Memory B cell (primary cell): ENCODE results near the gene GPX2.
A peak's percentile ranks its signal among the peaks of the same experiment; 100 is the strongest.

ENCODE experiments used
- ATAC-seq: fragments of 150-1000 bp; cut with Tn5 transposase; 2 replicates; pipeline ENCODE4 v1.10.0; 2021; ENCODE audit warnings: low read depth, mild to moderate bottlenecking, moderate library complexity
- DNase-seq, 2 donors: peaks; one replicate each; pipeline ENCODE4 v3.0.0; 2022; ENCODE audit warnings: low spot score in 2 of 2
- H3K27ac Mint-ChIP-seq: one replicate; pipeline ENCODE4 v1.8.0; 2022; ENCODE audit warnings: mild to moderate bottlenecking, moderate library complexity, mixed read lengths
- H3K27me3 Mint-ChIP-seq: one replicate; pipeline ENCODE4 v1.8.0; 2022; ENCODE audit warnings: mixed read lengths
- H3K36me3 Mint-ChIP-seq: one replicate; pipeline ENCODE4 v1.8.0; 2022; ENCODE audit warnings: mild to moderate bottlenecking, mixed read lengths
- H3K4me1 Mint-ChIP-seq: one replicate; pipeline ENCODE4 v1.8.0; 2022; ENCODE audit warnings: mixed read lengths
- H3K4me3 Mint-ChIP-seq: one replicate; pipeline ENCODE4 v1.8.0; 2022; ENCODE audit warnings: mild to moderate bottlenecking, moderate library complexity, mixed read lengths
- H3K9me3 Mint-ChIP-seq: one replicate; pipeline ENCODE4 v1.8.0; 2022; ENCODE audit warnings: mixed read lengths

GPX2 gene

DNA sequence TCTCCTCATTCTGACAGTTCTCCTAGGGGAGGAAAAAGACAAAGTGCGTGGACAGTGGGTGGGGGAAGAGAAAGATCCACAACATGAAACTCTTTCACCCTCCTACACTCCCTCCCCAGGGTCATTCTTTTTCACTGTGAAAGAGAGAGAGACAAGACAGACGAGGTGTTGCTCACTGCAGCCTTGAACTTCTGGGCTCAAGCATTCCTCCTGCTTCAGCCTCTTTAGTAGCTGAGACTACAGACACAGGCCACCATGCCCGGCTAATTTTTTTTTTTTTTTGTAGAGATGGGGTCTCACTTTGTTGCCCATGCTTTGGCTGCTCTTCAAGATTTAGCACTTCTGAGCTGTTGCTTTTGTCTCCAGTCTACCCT, 2.7 kb downstream of the GPX2 start:
- H3K36me3 Mint-ChIP-seq, result peaks cover 22% of the 10 kb centered on the region
- H3K27ac Mint-ChIP-seq, result no peak overlapping the region
- peaks cover 20% of the 10 kb centered on the region for H3K4me1 Mint-ChIP-seq

GRCh38 chr14:64938972-64939816, 3.4 kb downstream of the GPX2 start:
- no peak for ATAC-seq
- Mint-ChIP-seq H3K27me3 (no peaks in the 10 kb centered on the region), H3K9me3 (no peaks in the 10 kb centered on the region), H3K36me3 (peaks cover 27% of the 10 kb centered on the region), H3K27ac (no peak overlapping the region), H3K4me3 (no peak overlapping the region), H3K4me1 (peaks cover 18% of the 10 kb centered on the region)
- DNase-seq, result no peak

More for the DNA sequence above, 2.7 kb downstream of the GPX2 start:
- no peaks in the 10 kb centered on the region for H3K9me3 Mint-ChIP-seq
- ATAC-seq (no peak), DNase-seq (no peak)
- no peaks in the 10 kb centered on the region for H3K27me3 Mint-ChIP-seq
- no peak overlapping the region for H3K4me3 Mint-ChIP-seq

GRCh38 chr14:64937821-64938193, 4.7 kb downstream of the GPX2 start:
- Mint-ChIP-seq H3K27me3 (no peaks in the 10 kb centered on the region), H3K9me3 (no peaks in the 10 kb centered on the region), H3K4me1 (peaks cover 7% of the 10 kb centered on the region), H3K27ac (peak overlapping the region; percentile 53), H3K36me3 (peaks cover 35% of the 10 kb centered on the region), H3K4me3 (no peak overlapping the region)
- ATAC-seq, result no peak
- no peak for DNase-seq

- Mint-ChIP-seq H3K27me3 (no peaks in the 10 kb centered on the region), H3K36me3 (peaks cover 35% of the 10 kb centered on the region), H3K9me3 (no peaks in the 10 kb centered on the region), H3K27ac (peak overlapping the region; percentile 53), H3K4me1 (peaks cover 3% of the 10 kb centered on the region), H3K4me3 (no peak overlapping the region)
- DNase-seq (no peak), ATAC-seq (no peak)
These were observed 5.2 kb downstream of the GPX2 start for GRCh38 chr14:64937171-64937820.

DNA sequence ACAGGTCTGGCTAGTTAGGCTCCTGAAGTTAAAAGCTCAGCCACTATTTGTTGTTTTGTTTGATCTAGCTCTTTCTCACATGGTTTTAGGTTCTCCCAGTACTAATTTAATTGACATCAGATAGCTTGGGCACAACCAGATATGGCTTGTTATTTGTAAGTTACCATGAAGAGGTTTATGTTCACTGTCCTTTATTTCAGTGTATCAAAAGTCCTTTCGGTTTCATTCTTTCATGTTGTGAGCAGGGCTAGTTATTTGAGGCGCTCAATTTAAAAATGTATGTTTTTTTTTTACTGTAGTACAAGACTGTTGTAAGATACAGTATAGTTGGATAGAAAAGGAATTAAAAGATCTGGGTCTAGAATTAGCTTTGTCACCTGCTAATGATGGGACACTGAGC, 7.0 kb downstream of the GPX2 start:
- Mint-ChIP-seq H3K9me3 (no peaks in the 10 kb centered on the region), H3K4me3 (no peak overlapping the region), H3K4me1 (peaks cover 3% of the 10 kb centered on the region), H3K27me3 (no peaks in the 10 kb centered on the region), H3K36me3 (peaks cover 34% of the 10 kb centered on the region), H3K27ac (no peak overlapping the region)
- ATAC-seq (no peak), DNase-seq (no peak)

GRCh38 chr14:64934338-64934929, 8.1 kb downstream of the GPX2 start:
- no peaks in the 10 kb centered on the region for H3K27me3 Mint-ChIP-seq
- no peak overlapping the region for H3K27ac Mint-ChIP-seq
- H3K4me1 Mint-ChIP-seq, result peaks cover 3% of the 10 kb centered on the region

GRCh38 chr14:64932231-64932630, 10.3 kb downstream of the GPX2 start:
- Mint-ChIP-seq H3K27me3 (no peaks in the 10 kb centered on the region), H3K27ac (no peak overlapping the region), H3K9me3 (no peaks in the 10 kb centered on the region), H3K4me3 (no peak overlapping the region), H3K36me3 (peaks cover 24% of the 10 kb centered on the region), H3K4me1 (peaks cover 3% of the 10 kb centered on the region)
- ATAC-seq (no peak), DNase-seq (no peak)

More at GRCh38 chr14:64934338-64934929, 8.1 kb downstream of the GPX2 start:
- ATAC-seq (no peak), DNase-seq (no peak)
- Mint-ChIP-seq H3K4me3 (no peak overlapping the region), H3K36me3 (peaks cover 32% of the 10 kb centered on the region), H3K9me3 (no peaks in the 10 kb centered on the region)

DNA sequence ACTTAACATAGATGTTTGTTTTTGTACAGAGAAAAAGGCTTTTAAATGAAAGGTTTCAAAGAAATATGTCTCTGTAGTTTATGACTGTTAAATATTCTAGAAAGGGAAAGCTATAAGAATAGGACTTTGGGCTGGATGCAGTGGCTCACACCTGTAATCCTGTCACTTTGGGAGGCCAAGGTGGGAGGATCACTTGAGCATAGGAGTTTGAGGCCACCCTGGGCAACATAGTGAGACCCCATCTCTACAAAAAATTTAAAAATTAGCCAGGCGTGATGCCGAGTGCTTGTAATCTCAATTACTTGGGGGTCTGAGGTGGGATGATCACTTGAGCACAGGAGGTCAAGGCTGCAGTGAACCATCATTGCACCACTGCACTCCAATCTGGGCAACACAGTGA, 11.4 kb downstream of the GPX2 start:
- H3K4me3 Mint-ChIP-seq, result no peak overlapping the region
- no peaks in the 10 kb centered on the region for H3K9me3 Mint-ChIP-seq
- no peak overlapping the region for H3K27ac Mint-ChIP-seq
- ATAC-seq (no peak), DNase-seq (no peak)
- H3K4me1 Mint-ChIP-seq, result peaks cover 3% of the 10 kb centered on the region
- H3K27me3 Mint-ChIP-seq, result no peaks in the 10 kb centered on the region
- peaks cover 26% of the 10 kb centered on the region for H3K36me3 Mint-ChIP-seq

GRCh38 chr14:64930085-64930843, 12.3 kb downstream of the GPX2 start:
- Mint-ChIP-seq H3K4me1 (no peaks in the 10 kb centered on the region), H3K36me3 (peaks cover 30% of the 10 kb centered on the region), H3K27me3 (no peaks in the 10 kb centered on the region), H3K27ac (peak overlapping the region; percentile 75), H3K4me3 (no peak overlapping the region), H3K9me3 (no peaks in the 10 kb centered on the region)
- DNase-seq (no peak), ATAC-seq (no peak)

DNA sequence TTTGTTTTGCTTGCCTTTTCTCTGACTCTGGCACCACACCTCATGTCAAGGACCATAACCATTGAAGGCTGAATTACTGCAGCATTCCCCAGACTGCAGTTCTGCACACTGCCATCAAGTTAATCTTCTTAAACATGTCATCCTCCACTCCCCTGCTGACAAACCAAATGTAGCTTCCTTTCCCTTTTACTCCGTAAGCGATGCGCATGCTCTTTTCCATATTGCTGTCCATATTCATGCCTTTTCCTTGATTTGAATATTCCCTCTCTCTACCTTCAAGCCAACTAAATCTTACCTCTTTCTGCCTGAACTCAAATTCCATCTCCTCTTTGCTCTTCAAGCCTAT, 13.6 kb downstream of the GPX2 start:
- Mint-ChIP-seq H3K4me3 (no peak overlapping the region), H3K27me3 (no peaks in the 10 kb centered on the region), H3K4me1 (no peaks in the 10 kb centered on the region), H3K27ac (no peak overlapping the region), H3K36me3 (peaks cover 26% of the 10 kb centered on the region), H3K9me3 (no peaks in the 10 kb centered on the region)
- no peak for DNase-seq
- no peak for ATAC-seq

- DNase-seq, result no peak
These were observed 14.1 kb downstream of the GPX2 start for GRCh38 chr14:64928239-64929013.

GRCh38 chr14:64927031-64927430, 15.5 kb downstream of the GPX2 start:
- no peak overlapping the region for H3K4me3 Mint-ChIP-seq
- DNase-seq (no peak), ATAC-seq (no peak)
- peaks cover under 1% of the 10 kb centered on the region for H3K4me1 Mint-ChIP-seq
- no peaks in the 10 kb centered on the region for H3K9me3 Mint-ChIP-seq
- H3K27ac Mint-ChIP-seq, result no peak overlapping the region
- H3K27me3 Mint-ChIP-seq, result no peaks in the 10 kb centered on the region
- H3K36me3 Mint-ChIP-seq, result peaks cover 24% of the 10 kb centered on the region

More at GRCh38 chr14:64928239-64929013, 14.1 kb downstream of the GPX2 start:
- ATAC-seq, result no peak
- H3K27ac Mint-ChIP-seq, result no peak overlapping the region
- no peaks in the 10 kb centered on the region for H3K9me3 Mint-ChIP-seq
- peaks cover 26% of the 10 kb centered on the region for H3K36me3 Mint-ChIP-seq
- H3K27me3 Mint-ChIP-seq, result no peaks in the 10 kb centered on the region
- H3K4me3 Mint-ChIP-seq, result no peak overlapping the region
- H3K4me1 Mint-ChIP-seq, result no peaks in the 10 kb centered on the region

DNA sequence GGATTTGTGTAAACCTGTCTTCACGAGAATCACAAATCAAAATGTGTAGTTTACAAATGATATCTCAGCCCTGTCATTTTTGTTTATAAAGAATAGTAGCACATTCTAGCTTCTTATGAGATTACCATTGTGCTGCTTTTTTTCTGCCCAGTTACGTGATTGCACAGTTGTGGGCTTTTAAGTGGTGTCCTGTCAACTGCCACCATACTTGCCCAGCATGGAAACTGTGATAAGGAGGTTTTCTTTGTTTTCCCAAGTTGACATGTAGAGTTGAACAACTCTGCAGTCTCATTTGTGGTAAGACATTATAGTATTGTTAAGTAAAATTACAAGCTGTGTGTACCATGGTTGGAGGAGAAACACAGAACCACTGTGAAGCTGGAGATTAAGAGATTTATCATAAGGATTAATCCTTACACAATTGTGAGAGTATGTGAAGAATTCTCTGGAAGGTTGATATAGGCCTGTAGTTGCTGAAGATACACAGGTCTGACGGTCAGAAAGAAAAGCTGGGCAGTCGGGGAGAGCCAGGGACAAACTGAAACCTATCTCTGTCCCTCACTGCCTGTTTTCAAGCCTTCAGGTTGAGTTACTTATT, 16.0 kb downstream of the GPX2 start:
- Mint-ChIP-seq H3K27ac (no peak overlapping the region), H3K4me3 (no peak overlapping the region)

More for the DNA sequence above, 16.0 kb downstream of the GPX2 start:
- DNase-seq (no peak), ATAC-seq (no peak)
- no peaks in the 10 kb centered on the region for H3K9me3 Mint-ChIP-seq
- H3K4me1 Mint-ChIP-seq, result peaks cover 5% of the 10 kb centered on the region
- H3K36me3 Mint-ChIP-seq, result peaks cover 28% of the 10 kb centered on the region
- no peaks in the 10 kb centered on the region for H3K27me3 Mint-ChIP-seq
